ENCODE data around the gene SETD3.

SETD3 gene

DNA sequence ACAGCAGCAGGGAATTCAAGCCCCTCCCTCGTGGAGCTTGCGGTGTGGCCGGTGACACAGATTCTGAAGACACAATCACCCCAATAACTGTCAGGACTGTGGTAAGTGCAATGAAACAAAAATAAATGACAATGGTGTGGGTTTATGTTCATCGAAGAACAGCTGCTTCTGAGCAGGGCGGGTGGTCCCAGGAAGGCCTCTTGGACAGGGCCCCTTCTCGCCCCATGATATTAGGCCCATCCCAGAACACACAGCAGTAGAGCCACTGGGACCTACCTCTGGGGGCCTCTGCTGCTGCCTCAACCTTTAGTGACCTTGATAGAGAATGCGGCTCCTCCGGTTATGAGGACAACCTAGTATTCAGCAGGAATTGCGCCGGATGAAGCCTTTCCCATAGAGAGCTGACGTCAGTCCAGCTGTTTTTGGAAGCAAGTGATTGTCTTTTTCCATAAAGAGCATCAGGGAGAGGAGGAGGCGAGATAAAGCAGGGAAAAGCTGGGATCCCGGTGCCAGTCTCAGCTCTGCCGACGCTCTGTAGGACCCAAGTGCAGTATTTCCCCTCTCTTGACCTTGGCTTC is 124.5 kb downstream of the SETD3 start:
- no peak overlapping the region for H3K4me3 ChIP-seq (ENCODE audit: low read length)
- TF ChIP-seq, protein P1, sequence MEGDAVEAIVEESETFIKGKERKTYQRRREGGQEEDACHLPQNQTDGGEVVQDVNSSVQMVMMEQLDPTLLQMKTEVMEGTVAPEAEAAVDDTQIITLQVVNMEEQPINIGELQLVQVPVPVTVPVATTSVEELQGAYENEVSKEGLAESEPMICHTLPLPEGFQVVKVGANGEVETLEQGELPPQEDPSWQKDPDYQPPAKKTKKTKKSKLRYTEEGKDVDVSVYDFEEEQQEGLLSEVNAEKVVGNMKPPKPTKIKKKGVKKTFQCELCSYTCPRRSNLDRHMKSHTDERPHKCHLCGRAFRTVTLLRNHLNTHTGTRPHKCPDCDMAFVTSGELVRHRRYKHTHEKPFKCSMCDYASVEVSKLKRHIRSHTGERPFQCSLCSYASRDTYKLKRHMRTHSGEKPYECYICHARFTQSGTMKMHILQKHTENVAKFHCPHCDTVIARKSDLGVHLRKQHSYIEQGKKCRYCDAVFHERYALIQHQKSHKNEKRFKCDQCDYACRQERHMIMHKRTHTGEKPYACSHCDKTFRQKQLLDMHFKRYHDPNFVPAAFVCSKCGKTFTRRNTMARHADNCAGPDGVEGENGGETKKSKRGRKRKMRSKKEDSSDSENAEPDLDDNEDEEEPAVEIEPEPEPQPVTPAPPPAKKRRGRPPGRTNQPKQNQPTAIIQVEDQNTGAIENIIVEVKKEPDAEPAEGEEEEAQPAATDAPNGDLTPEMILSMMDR (IDR thresholded peaks at IDR 0.05; ENCODE audit: insufficient read depth, low read depth, low read length, missing control alignments), result no peak
- no peak for DNase-seq (ENCODE audit: low read depth)

DNA sequence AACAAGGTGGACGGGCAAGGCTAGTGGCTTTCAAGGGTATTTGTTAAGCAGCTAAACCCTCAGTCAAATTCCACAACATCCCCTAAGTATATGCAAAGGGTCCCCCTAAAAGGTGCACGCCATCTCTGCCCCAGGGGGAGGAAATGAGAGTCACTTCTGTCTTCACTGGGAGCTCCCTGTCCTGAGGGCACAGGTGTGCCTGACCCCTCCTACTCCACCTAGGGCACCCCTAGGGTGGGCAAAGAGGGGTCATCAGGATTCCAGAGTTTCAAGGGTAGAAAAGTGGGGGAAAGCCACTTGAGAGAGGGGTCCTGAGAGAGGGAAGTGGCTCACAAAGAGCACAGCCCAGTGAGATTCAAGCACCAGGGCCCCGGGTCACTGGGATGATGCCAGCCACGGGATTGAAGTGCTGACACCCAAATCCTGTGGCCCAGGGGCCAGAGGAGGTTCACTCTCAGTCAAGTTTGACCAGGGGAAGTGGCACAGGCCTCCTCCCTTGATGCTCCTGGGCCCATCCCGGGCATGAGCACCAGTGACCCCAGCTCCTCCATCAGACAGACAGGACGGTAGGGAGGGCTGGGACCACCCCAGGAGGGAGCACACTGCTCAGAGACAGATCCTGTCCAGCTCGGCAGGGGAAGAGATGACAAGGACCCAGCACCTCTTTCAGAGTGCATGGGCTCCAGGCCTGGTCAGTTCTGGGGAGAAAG is 126.3 kb downstream of the SETD3 start:
- TF ChIP-seq, protein P1 (IDR thresholded peaks at IDR 0.05; ENCODE audit: insufficient read depth, low read depth, low read length, missing control alignments), result no peak
- no peak overlapping the region for H3K4me3 ChIP-seq (ENCODE audit: low read length)
- no peak for DNase-seq (ENCODE audit: low read depth)

DNA sequence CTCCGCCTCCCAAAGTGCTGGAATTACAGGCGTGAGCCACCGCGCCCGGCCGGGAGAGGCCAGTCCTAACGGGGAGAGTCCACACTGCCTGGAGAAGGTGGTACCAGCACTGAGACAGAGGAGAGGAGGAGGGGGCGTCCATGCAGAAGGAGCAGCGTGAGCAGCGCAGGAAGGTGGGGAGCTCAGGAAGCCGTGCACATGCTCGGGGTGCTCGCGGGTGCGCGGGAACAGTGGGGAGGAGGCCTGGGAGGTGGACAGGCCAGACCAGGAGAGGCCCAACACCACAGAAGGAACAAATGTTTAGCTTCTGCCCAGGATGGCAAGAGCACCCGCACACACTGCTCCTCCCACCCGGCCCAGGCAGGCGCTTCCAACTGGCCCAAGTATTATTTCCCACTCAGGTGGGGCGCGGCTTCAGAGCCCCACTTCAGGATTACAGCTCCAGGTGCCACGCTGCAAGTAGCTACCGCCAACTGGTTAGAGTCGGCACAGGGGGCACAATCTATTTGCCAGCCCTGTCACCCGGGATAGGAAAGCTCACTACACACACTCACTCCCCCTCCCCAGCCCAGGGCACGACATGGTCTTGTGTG is 127.9 kb downstream of the SETD3 start:
- no peak overlapping the region for H3K4me3 ChIP-seq (ENCODE audit: low read length)
- DNase-seq (ENCODE audit: low read depth), result no peak
- TF ChIP-seq, protein P1 (IDR thresholded peaks at IDR 0.05; ENCODE audit: insufficient read depth, low read depth, low read length, missing control alignments), result no peak

DNA sequence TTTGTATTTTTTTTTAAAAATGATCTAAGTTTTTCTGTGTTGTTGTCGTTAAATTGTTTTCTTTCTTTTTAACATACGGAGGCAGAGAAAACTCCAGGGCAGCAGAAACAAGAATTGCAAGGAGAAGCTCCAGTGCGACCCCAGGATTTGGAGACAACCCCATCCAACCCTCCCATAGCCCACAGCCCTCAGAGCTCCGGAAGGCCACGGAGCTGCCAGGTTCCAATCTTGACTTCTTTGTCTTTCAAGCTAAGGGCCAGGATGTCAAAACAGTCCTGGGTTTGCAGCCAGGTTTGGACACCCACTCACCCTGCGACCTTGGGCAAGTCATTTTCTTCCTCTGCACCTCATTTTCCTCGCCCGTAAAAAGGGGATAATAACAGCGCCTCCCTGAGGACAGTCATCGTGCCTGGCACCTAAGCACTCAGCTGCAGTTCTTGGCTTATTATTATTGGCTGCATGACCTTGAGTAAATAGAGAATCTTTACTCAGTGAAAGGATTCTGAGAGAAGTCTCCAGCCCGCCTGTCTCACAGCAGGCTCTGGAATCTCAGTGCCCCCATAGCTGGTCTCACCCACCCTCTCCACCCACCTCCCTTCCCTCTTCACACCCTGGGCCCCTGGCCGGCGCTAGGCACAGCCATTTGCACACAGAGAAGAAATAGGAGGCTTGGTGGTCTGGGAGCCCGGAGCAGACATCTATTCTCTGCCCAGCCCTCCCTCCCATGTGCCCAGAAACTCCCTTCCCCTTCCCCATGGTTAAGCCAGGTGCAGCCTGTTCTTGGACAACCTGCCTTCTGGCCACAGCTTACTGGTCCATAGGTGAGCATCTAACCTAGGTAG is 129.3 kb downstream of the SETD3 start:
- DNase-seq (ENCODE audit: low read depth), result no peak
- TF ChIP-seq, protein P1 (IDR thresholded peaks at IDR 0.05; ENCODE audit: insufficient read depth, low read depth, low read length, missing control alignments), result no peak
- H3K4me3 ChIP-seq (ENCODE audit: low read length), result no peak overlapping the region

DNA sequence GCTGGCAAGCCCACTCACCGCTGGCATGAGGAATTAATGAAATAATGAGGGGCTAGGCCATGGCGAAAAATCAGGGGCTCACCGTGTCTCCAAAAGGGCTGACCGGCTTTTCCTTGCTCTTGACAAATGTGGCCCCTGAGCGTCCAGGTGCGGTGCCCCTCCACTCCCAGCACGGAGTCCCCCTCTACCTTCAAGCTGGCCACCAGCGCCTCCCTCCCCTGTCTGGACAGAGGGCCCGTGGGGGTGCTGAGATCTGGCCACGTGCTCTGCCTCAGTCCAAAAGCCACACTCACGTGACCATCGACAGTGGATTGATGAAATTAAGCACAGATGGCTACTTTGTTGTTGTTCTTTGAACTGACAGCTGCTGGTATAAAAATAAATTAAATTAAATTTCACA is 129.9 kb downstream of the SETD3 start:
- TF ChIP-seq, protein P1 (IDR thresholded peaks at IDR 0.05; ENCODE audit: insufficient read depth, low read depth, low read length, missing control alignments), result no peak
- no peak for DNase-seq (ENCODE audit: low read depth)
- no peak overlapping the region for H3K4me3 ChIP-seq (ENCODE audit: low read length)

DNA sequence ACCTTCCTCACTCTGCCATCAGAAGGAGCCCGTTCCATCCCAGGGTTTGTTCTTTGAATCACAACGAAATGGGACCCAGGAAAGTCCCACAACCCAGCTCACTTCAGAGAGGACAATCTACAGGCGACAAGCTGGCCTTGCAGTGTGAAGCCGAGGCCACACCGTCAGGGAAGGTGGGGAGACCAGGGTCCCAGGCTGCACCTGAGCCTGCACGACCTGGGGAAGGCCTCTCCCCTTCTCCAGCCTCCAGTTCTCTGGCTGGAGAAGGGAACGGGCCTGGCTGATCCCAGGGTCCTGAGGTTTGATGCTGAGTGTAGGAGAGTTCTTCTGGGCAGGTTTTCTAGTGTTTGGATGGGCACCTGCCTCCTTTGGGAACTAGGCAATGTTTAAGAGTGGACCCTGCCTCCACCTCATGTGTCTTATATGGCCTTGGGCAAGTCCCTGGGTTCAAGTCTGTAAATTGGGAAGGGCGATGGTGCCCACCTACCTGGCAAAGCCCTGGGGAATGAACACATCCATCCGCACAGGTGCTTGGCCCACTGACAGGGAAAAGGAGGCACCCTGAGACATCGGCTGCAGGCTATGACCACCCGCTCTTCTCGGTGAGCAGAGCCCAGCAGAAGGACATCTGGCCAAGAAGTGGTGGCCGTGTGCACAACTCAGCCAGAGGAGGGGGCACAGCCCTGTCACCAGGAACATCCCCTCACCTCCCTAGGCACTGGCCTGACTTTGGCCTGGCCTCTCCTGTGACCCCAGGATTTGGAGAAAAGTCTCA is 130.8 kb downstream of the SETD3 start:
- H3K4me3 ChIP-seq (ENCODE audit: low read length), result no peak overlapping the region
- TF ChIP-seq, protein P1 (IDR thresholded peaks at IDR 0.05; ENCODE audit: insufficient read depth, low read depth, low read length, missing control alignments), result no peak
- no peak for DNase-seq (ENCODE audit: low read depth)

Data from epithelial cell of esophagus (primary cell).